Effector memory CD4-positive, alpha-beta T cell (primary cell): Measurements from ENCODE around the gene APH1B.

Experiments
- DNase-seq, 3 donors: peaks; one replicate each; pipeline ENCODE4 v3.0.0-alpha.2; 2020
- H3K27ac ChIP-seq: 2 replicates; pipeline ENCODE4 v1.7.0; 2013; ENCODE audit warnings: mild to moderate bottlenecking, low read length, moderate library complexity; ENCODE audit not compliant: insufficient read depth, poor library complexity, severe bottlenecking
- H3K27me3 ChIP-seq: replicated peaks from 2 replicates; pipeline ENCODE4 v1.7.0; 2013; ENCODE audit warnings: mild to moderate bottlenecking, low read length; ENCODE audit not compliant: insufficient read depth, control insufficient read depth, poor library complexity, severe bottlenecking
- H3K36me3 ChIP-seq: 2 replicates; pipeline ENCODE4 v1.7.0; 2013; ENCODE audit warnings: mild to moderate bottlenecking, low read length, moderate library complexity; ENCODE audit not compliant: control insufficient read depth, insufficient read depth
- H3K4me1 ChIP-seq: 2 replicates; pipeline ENCODE4 v1.7.0; 2013; ENCODE audit warnings: low read length, mild to moderate bottlenecking; ENCODE audit not compliant: control insufficient read depth, insufficient read depth, poor library complexity, severe bottlenecking
- H3K4me3 ChIP-seq: 2 replicates; pipeline ENCODE4 v1.7.0; 2013; ENCODE audit warnings: low read length, low read depth, mild to moderate bottlenecking; ENCODE audit not compliant: insufficient read depth, poor library complexity, severe bottlenecking
- H3K9me3 ChIP-seq: 2 replicates; pipeline ENCODE4 v1.7.0; 2013; ENCODE audit warnings: mild to moderate bottlenecking, low read length, moderate library complexity; ENCODE audit not compliant: control insufficient read depth

Gene APH1B

GRCh38 chr15:63347074-63347857, 69.9 kb downstream of the APH1B start:
- no peak overlapping the region for H3K4me3 ChIP-seq
- H3K36me3 ChIP-seq = no peaks in the 10 kb centered on the region
- H3K9me3 ChIP-seq = no peaks in the 10 kb centered on the region
- no peaks in the 10 kb centered on the region for H3K27me3 ChIP-seq
- DNase-seq = no peak
- H3K4me1 ChIP-seq = no peaks in the 10 kb centered on the region
- H3K27ac ChIP-seq = no peak overlapping the region

DNA sequence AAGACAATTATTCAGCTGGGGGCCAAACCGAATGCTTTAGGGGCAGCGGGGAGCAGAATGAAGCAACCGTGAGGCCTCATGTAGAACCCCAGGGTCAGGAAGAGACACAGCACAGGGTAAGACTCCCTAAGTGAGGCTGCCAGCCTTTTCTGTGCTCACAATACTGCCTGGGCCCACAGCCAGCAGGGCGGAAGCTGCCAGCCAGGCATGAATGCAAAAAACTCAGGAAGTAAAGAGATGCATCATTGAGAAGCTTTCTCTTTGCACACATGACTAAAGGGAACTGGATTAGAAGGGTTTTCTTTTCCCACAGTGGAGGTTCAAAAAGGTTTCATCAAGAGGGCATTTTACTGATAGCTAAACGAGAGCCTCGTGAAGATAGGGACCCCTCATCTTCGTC, 71.0 kb downstream of the APH1B start:
- no peak overlapping the region for H3K4me3 ChIP-seq
- H3K9me3 ChIP-seq = no peaks in the 10 kb centered on the region
- no peaks in the 10 kb centered on the region for H3K36me3 ChIP-seq
- H3K27ac ChIP-seq = no peak overlapping the region
- no peaks in the 10 kb centered on the region for H3K27me3 ChIP-seq
- no peak for DNase-seq
- H3K4me1 ChIP-seq = no peaks in the 10 kb centered on the region

DNA sequence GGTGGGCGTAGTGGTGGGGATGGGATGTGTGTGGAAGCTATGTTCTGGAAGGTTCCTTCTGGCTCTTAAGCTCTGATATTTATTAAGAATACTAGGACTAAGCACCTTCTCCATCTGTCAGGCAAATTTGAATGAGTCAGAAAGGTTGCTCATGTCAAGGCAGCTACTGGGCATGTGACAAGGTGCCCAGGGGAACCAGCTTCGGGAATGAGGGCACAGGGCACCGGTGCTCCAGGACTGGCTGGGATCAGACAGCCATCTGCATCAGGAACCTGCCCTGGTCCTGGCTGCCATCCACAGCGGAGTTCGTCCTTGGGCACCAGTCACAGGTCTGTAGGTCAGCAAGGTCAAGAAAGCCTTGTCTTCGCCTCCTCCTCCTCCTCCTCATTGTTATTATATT, 71.8 kb downstream of the APH1B start:
- H3K4me1 ChIP-seq = no peaks in the 10 kb centered on the region
- no peak overlapping the region for H3K4me3 ChIP-seq
- H3K9me3 ChIP-seq = no peaks in the 10 kb centered on the region
- no peak for DNase-seq
- no peaks in the 10 kb centered on the region for H3K36me3 ChIP-seq
- H3K27me3 ChIP-seq = no peaks in the 10 kb centered on the region
- H3K27ac ChIP-seq = no peak overlapping the region

DNA sequence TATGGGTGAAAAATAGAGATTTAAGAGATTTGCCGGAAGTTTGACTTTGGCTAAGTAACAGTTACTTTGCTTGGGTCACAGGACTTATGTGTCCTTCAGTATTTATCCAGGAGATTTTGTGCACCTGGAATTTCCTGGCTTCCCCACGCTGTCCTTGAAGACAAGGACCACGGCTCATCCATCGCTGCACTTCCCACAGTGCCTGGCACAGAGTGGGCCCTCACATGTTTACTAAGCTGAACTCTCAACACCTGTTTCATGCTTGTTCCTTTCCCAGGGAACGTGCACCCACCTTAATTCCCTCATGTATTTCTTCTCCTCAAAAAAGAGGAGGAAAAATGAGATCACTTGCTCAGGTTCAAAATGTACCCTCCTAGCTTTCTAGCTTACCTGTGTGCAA, 72.2 kb downstream of the APH1B start:
- Histone ChIP-seq H3K27ac (no peak overlapping the region), H3K4me1 (no peaks in the 10 kb centered on the region), H3K4me3 (no peak overlapping the region), H3K27me3 (no peaks in the 10 kb centered on the region), H3K36me3 (no peaks in the 10 kb centered on the region), H3K9me3 (no peaks in the 10 kb centered on the region)
- no peak for DNase-seq

GRCh38 chr15:63350178-63350621, 72.8 kb downstream of the APH1B start:
- Histone ChIP-seq H3K27ac (no peak overlapping the region), H3K36me3 (no peaks in the 10 kb centered on the region), H3K4me3 (no peak overlapping the region), H3K9me3 (no peaks in the 10 kb centered on the region), H3K4me1 (no peaks in the 10 kb centered on the region), H3K27me3 (no peaks in the 10 kb centered on the region)
- no peak for DNase-seq

DNA sequence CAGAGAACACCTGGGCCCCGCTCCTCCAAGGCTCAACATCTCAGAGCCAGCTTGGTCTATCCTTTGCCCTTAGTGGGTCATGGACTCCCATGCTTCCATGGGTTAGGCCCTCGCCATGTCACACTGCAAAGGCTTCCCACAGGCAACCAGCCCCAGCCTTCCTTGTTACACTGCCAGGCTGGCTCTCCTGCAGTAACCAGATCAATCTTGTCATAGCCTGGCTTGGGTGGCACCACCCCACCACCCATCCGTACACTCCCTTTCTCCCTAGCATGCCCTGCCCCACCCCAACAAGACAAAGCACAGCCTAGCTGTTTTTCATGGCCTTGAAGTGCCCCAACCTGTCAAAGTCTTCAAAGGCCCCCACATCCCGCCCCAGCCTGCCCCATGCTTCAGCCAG, 73.8 kb downstream of the APH1B start:
- Histone ChIP-seq H3K27me3 (no peaks in the 10 kb centered on the region), H3K4me1 (no peaks in the 10 kb centered on the region), H3K4me3 (no peak overlapping the region), H3K9me3 (no peaks in the 10 kb centered on the region), H3K36me3 (no peaks in the 10 kb centered on the region), H3K27ac (no peak overlapping the region)
- no peak for DNase-seq

GRCh38 chr15:63352808-63353207, 75.4 kb downstream of the APH1B start:
- Histone ChIP-seq H3K4me3 (no peak overlapping the region), H3K9me3 (no peaks in the 10 kb centered on the region), H3K4me1 (no peaks in the 10 kb centered on the region), H3K36me3 (no peaks in the 10 kb centered on the region), H3K27me3 (no peaks in the 10 kb centered on the region), H3K27ac (no peak overlapping the region)
- no peak for DNase-seq

DNA sequence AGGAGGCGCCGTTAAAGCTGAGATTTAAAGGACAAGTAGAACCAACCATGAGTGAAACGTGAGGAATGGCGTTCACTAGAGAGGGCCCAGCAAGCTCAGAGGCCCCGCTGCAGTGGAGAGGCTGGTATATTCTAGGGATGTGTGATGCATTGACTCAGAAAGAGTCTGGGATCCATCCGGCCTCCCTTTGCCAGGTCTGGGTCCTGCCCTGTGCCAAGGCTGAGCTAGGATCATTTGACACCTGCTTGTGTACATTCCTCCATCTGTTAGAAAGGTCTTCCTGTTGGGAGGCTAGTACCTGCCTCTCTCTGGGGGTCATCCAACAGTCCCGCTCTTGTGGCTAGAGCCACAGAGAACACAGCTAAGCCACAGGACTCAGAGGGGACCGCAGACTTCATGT, 75.9 kb downstream of the APH1B start:
- no peak for DNase-seq
- Histone ChIP-seq H3K4me3 (no peak overlapping the region), H3K9me3 (no peaks in the 10 kb centered on the region), H3K27me3 (no peaks in the 10 kb centered on the region), H3K27ac (no peak overlapping the region), H3K36me3 (no peaks in the 10 kb centered on the region), H3K4me1 (no peaks in the 10 kb centered on the region)

DNA sequence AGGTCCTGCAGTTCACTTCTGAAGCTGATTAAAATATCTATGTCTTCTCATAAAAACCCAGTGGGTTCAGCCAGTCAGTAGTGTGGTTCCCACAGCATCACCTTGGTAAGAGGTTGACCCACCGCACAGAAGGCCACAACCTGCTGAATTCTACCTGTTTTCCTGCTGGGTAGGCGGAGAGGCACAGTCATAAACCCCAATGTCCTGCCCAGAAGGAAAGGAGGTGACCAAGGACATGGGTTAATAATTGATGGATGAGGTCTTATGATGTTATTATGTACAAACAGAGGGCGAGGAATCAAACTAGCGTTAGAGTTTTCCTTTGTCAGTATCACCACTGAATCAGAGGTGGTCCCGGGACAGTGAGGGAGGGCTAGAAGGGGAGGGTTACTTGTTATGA, 76.5 kb downstream of the APH1B start:
- Histone ChIP-seq H3K27me3 (no peaks in the 10 kb centered on the region), H3K36me3 (no peaks in the 10 kb centered on the region), H3K4me1 (no peaks in the 10 kb centered on the region), H3K9me3 (no peaks in the 10 kb centered on the region), H3K4me3 (no peak overlapping the region), H3K27ac (no peak overlapping the region)
- no peak for DNase-seq

GRCh38 chr15:63354821-63355650, 77.6 kb downstream of the APH1B start:
- no peaks in the 10 kb centered on the region for H3K27me3 ChIP-seq
- no peak for DNase-seq
- H3K9me3 ChIP-seq = no peaks in the 10 kb centered on the region
- no peak overlapping the region for H3K27ac ChIP-seq
- no peaks in the 10 kb centered on the region for H3K4me1 ChIP-seq
- H3K4me3 ChIP-seq = no peak overlapping the region
- no peaks in the 10 kb centered on the region for H3K36me3 ChIP-seq
